Measurements from ENCODE around the gene SMYD1. TPM values are rescaled to one million over a fixed set of nuclear protein-coding genes. Genes with fewer than 3 reads are reported as not detected.

The SMYD1 gene
- total RNA-seq, 4 donors from 2014 or later: 2.0 to 37.0 (median 13.2) TPM

GRCh38 chr2:88122141-88122884 lies 54.7 kb downstream of the SMYD1 start:
- H3K36me3 ChIP-seq: no peaks in the 10 kb centered on the region
- H3K9me3 ChIP-seq: no peaks in the 10 kb centered on the region
- no peak overlapping the region for H3K4me3 ChIP-seq
- TF ChIP-seq EP300 (IDR thresholded peaks at IDR 0.05): no peak
- no peak for TF ChIP-seq CTCF (IDR thresholded peaks at IDR 0.05)
- TF ChIP-seq POLR2A (IDR thresholded peaks at IDR 0.05): no peak
- TF ChIP-seq POLR2AphosphoS5 (IDR thresholded peaks at IDR 0.05): no peak
- H3K4me1 ChIP-seq: no peaks in the 10 kb centered on the region
- H3K27ac ChIP-seq: no peak overlapping the region
- H3K27me3 ChIP-seq: peaks cover 19% of the 10 kb centered on the region
- ATAC-seq: no peak
- 88% methylated on average over 4 of the region's 8 CpGs; no CpG with 5 or more reads in 1 of the 2 donors for WGBS, 2 donors (ENCODE audit: low coverage in 1 of 2)

- TF ChIP-seq POLR2AphosphoS5 (IDR thresholded peaks at IDR 0.05): no peak
- no peak for TF ChIP-seq POLR2A (IDR thresholded peaks at IDR 0.05)
- TF ChIP-seq EP300 (IDR thresholded peaks at IDR 0.05): no peak
- TF ChIP-seq CTCF (IDR thresholded peaks at IDR 0.05): no peak
- Histone ChIP-seq H3K4me3 (no peak overlapping the region), H3K27ac (no peak overlapping the region), H3K4me1 (no peaks in the 10 kb centered on the region), H3K27me3 (peaks cover 19% of the 10 kb centered on the region), H3K36me3 (no peaks in the 10 kb centered on the region), H3K9me3 (no peaks in the 10 kb centered on the region)
- ATAC-seq: no peak
- WGBS, 2 donors (ENCODE audit: low coverage in 1 of 2): 70 to 82% methylated on average over 5 of the region's 5 CpGs
These were observed 55.7 kb downstream of the SMYD1 start for GRCh38 chr2:88123164-88123974.

GRCh38 chr2:88123975-88124917 lies 56.6 kb downstream of the SMYD1 start:
- H3K9me3 ChIP-seq: no peaks in the 10 kb centered on the region
- ATAC-seq: no peak
- TF ChIP-seq POLR2A (IDR thresholded peaks at IDR 0.05): no peak
- no peak for TF ChIP-seq POLR2AphosphoS5 (IDR thresholded peaks at IDR 0.05)
- no peak for TF ChIP-seq CTCF (IDR thresholded peaks at IDR 0.05)
- TF ChIP-seq EP300 (IDR thresholded peaks at IDR 0.05): no peak
- H3K4me3 ChIP-seq: no peak overlapping the region
- WGBS, 2 donors (ENCODE audit: low coverage in 1 of 2): 88 to 92% methylated on average over 4 to 7 of the region's 9 CpGs
- no peak overlapping the region for H3K27ac ChIP-seq
- no peaks in the 10 kb centered on the region for H3K4me1 ChIP-seq
- H3K36me3 ChIP-seq: no peaks in the 10 kb centered on the region
- peaks cover 19% of the 10 kb centered on the region for H3K27me3 ChIP-seq

- TF ChIP-seq CTCF (IDR thresholded peaks at IDR 0.05): no peak
- TF ChIP-seq POLR2A (IDR thresholded peaks at IDR 0.05): no peak
- TF ChIP-seq POLR2AphosphoS5 (IDR thresholded peaks at IDR 0.05): no peak
- TF ChIP-seq EP300 (IDR thresholded peaks at IDR 0.05): no peak
- 52 to 80% methylated on average over 1 to 3 of the region's 3 CpGs for WGBS, 2 donors (ENCODE audit: low coverage in 1 of 2)
- ATAC-seq: no peak
- Histone ChIP-seq H3K9me3 (no peaks in the 10 kb centered on the region), H3K4me3 (no peak overlapping the region), H3K27ac (no peak overlapping the region), H3K4me1 (no peaks in the 10 kb centered on the region), H3K27me3 (peaks cover 19% of the 10 kb centered on the region), H3K36me3 (no peaks in the 10 kb centered on the region)
These were observed 57.8 kb downstream of the SMYD1 start for GRCh38 chr2:88125344-88125923.
